Neural crest cell (in vitro differentiated cells): ENCODE results near the gene HOXB2. TPM values are rescaled to one million over a fixed set of nuclear protein-coding genes. Genes with fewer than 3 reads are reported as not detected.

Source experiments
- DNase-seq: peaks from one replicate; pipeline ENCODE4 v3.0.0; 2021; ENCODE audit warnings: low read depth, mixed read lengths, low spot score
- H3K27ac Mint-ChIP-seq: one replicate; pipeline ENCODE4 v1.8.0; 2021; ENCODE audit warnings: mild to moderate bottlenecking, mixed read lengths; ENCODE audit not compliant: unreplicated experiment
- H3K27me3 Mint-ChIP-seq: 2 replicates; pipeline ENCODE4 v1.8.0; 2021; ENCODE audit warnings: low read depth, mild to moderate bottlenecking, mixed read lengths
- H3K36me3 Mint-ChIP-seq: 2 replicates; pipeline ENCODE4 v1.8.0; 2021; ENCODE audit warnings: low read depth, mild to moderate bottlenecking, mixed read lengths
- H3K4me1 Mint-ChIP-seq: 2 replicates; pipeline ENCODE4 v1.8.0; 2021; ENCODE audit warnings: mixed read lengths
- H3K4me3 Mint-ChIP-seq: one replicate; pipeline ENCODE4 v1.8.0; 2021; ENCODE audit warnings: mild to moderate bottlenecking, mixed read lengths
- H3K9me3 Mint-ChIP-seq: 2 replicates; pipeline ENCODE4 v1.8.0; 2021; ENCODE audit warnings: mixed read lengths
- CTCF ChIP-seq: fragments of 200-600 bp; sonication (generic); conservative IDR thresholded peaks from 2 replicates; pipeline ENCODE4 v1.5.0; 2021; ENCODE audit warnings: antibody characterized with exemption, mild to moderate bottlenecking
- total RNA-seq: library from RNA; stranded (reverse); gene quantifications from 2 replicates; pipeline ENCODE4 v1.2.1, GENCODE V29; 2021

HOXB2 gene
- total RNA-seq, 1 donor from 2014 or later, result 60.0 TPM

- H3K4me3 Mint-ChIP-seq, result peak overlapping the region; percentile 51
- no peaks in the 10 kb centered on the region for H3K9me3 Mint-ChIP-seq
- no peak overlapping the region for H3K27ac Mint-ChIP-seq
- peaks cover 96% of the 10 kb centered on the region for H3K27me3 Mint-ChIP-seq
- no peak for TF ChIP-seq CTCF
- peaks cover 50% of the 10 kb centered on the region for H3K4me1 Mint-ChIP-seq
- H3K36me3 Mint-ChIP-seq, result no peaks in the 10 kb centered on the region
- DNase-seq, result no peak
These were observed 16.6 kb downstream of the HOXB2 start for GRCh38 chr17:48528153-48528935.

- Mint-ChIP-seq H3K27me3 (peaks cover 98% of the 10 kb centered on the region), H3K4me3 (peak overlapping the region; percentile 43), H3K9me3 (no peaks in the 10 kb centered on the region), H3K4me1 (peaks cover 45% of the 10 kb centered on the region), H3K36me3 (no peaks in the 10 kb centered on the region), H3K27ac (no peak overlapping the region)
- no peak for TF ChIP-seq CTCF
- DNase-seq, result no peak
These were observed 17.4 kb downstream of the HOXB2 start for GRCh38 chr17:48527547-48527932.

- Mint-ChIP-seq H3K27ac (no peak overlapping the region), H3K4me3 (no peak overlapping the region), H3K36me3 (no peaks in the 10 kb centered on the region), H3K27me3 (peaks cover 98% of the 10 kb centered on the region), H3K4me1 (peaks cover 50% of the 10 kb centered on the region), H3K9me3 (no peaks in the 10 kb centered on the region)
- no peak for TF ChIP-seq CTCF
- DNase-seq, result no peak
These were observed 18.0 kb downstream of the HOXB2 start for GRCh38 chr17:48526608-48527546.

GRCh38 chr17:48523010-48523409, 21.9 kb downstream of the HOXB2 start:
- Mint-ChIP-seq H3K27me3 (peaks cover 92% of the 10 kb centered on the region), H3K4me1 (peaks cover 28% of the 10 kb centered on the region), H3K4me3 (no peak overlapping the region)

More at GRCh38 chr17:48523010-48523409, 21.9 kb downstream of the HOXB2 start:
- no peaks in the 10 kb centered on the region for H3K9me3 Mint-ChIP-seq
- no peak for DNase-seq
- no peaks in the 10 kb centered on the region for H3K36me3 Mint-ChIP-seq
- TF ChIP-seq CTCF, result peak; percentile 50
- H3K27ac Mint-ChIP-seq, result no peak overlapping the region
